Measurements from ENCODE around the gene CDO1.

Gene CDO1

DNA sequence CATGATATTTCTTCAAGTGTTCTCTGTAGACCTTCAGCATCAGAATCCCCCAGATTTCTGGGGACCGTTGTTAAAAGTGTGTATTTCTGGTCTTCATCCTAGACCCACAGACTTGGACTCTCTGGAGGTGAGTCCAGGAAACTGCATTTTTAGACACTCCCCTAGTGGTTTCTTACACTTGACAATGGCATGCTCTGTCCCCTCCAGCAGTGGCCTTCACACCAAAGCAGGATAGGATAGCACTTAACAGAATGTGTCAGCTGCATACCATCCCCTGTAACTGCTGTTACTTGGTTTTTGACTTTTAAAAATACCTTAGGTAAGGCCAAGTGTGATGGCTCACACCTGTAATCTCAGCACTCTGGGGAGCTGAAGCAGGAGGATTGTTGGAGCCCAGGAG lies 20.8 kb downstream of the CDO1 start:
- no peak for DNase-seq (ENCODE audit: extremely low read depth in 1 of 2, low read depth in 1 of 2)

DNA sequence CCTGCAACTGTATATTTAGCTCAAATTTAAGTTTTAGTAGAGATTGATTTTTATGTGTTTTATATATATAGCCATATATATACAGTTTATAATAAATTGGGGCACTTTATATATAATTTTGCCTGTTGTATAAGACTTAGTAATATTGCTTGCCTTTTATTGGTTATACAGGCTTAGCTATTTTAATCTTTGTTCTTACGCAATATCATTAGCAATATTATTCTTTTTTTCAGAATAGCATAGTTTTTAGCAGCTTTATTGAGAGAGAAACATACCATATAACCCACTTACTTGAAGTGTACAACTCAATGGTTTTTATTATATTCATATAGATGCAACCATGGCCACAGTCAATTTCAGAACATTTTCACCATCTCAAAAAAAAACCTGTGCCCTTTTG lies 28.0 kb downstream of the CDO1 start:
- no peak for DNase-seq (ENCODE audit: extremely low read depth in 1 of 2, low read depth in 1 of 2)

DNA sequence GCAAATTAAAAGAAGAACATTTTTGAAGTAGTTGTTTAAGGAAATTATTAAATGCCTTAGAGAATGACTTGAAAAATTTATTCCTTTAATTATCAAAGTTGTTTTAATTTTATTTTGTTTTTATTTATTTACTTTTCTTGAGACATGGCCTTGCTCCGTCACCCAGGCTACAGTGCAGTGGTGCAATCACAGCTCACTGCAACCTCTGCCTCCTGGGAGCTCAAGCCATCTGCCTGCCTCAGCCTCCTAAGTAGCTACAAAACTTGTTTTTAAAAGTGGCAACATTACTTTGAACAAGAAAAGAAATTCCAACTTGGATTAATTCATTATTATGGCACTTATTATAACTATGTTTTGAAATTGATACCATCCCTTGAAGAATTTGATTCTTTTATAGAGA lies 29.0 kb downstream of the CDO1 start:
- no peak for DNase-seq (ENCODE audit: extremely low read depth in 1 of 2, low read depth in 1 of 2)

DNA sequence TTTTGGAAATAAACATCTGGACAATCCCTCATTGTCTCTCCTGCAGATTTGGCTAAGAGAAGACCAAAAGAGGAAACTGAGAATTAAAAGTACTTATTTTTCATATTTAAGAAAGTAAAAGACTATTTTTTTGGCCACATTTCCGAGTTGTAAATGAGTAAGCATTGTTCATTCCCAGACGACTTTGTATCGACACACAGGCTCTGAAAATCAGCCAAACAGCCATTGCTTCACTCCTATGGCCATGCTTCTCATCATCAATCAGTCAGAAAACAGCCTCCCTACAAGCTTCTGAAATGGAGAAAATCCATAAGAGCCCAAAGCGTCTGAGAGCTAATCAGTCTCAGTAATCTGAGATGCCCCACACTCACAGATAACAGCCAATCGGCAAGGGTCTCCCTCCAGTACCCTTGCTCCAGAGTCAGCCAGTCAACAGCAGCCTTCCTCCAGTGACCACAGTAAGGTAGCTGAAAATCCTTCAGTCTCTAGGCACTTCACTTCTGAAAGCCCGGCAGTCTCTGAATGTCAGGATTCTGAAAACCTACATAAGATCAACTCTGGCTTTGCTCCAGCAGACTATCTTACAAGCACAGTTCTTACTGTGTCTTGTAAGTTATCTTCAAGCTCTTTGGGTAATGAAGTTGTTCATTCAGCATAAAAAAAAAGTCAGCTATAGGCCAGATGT lies 30.9 kb downstream of the CDO1 start:
- no peak for DNase-seq (ENCODE audit: extremely low read depth in 1 of 2, low read depth in 1 of 2)

DNA sequence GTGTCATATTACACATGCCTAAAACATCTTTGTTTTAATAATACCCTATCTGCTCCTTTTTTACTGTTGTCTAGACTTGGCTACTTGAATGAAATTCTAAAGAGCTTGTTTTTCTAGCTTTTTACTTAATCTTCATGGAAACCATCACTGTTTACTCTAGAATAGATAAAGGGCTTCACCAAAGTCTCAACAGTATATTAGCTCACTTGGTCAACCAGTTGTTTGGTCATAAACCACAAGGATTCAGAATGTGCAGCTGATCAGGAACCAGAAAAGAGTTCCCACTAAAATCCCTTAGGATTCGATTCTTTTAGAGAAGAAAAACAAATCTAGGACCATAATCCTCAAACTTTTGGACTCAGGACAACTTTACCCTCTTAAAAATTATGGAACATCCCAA lies 38.0 kb downstream of the CDO1 start:
- DNase-seq (ENCODE audit: extremely low read depth in 1 of 2, low read depth in 1 of 2), result no peak

DNA sequence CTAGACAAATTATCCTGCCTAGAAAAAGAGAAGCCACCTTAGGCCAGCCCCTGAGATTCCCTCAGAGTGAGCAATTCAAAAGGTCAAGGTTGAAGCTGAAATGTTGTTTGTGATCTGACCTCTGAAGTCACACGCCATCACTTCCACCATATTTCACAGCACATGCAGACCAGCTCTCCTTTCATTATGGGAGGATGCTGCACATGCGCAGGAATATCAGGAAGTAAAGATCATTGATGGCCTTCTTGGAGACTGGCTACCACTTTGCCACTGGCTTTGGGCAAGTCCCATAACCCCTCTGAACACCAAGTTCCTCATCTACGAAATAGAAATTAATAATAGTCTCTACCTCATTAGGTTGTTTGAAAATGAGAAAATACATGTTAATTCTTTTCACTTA lies 39.5 kb downstream of the CDO1 start:
- no peak for DNase-seq (ENCODE audit: extremely low read depth in 1 of 2, low read depth in 1 of 2)

DNA sequence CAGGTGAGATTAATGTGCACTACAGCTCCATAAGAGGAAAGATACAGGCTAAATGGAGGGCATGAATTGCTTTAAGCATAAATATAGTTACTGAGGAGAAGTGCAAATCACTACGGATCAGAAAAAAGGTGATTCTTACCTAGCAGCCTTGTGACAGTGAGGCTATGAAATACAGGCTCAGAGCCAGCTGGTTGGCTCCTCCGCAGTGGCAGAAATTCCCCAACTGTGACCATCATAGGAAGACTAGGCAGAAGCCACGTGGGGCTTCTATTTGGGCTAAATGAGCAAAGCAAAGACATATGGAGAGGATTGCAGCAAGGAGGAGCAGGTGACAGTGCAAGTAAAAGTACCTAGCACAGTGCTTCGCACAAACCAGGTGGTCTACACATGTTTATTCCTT lies 40.5 kb downstream of the CDO1 start:
- DNase-seq (ENCODE audit: extremely low read depth in 1 of 2, low read depth in 1 of 2), result no peak

DNA sequence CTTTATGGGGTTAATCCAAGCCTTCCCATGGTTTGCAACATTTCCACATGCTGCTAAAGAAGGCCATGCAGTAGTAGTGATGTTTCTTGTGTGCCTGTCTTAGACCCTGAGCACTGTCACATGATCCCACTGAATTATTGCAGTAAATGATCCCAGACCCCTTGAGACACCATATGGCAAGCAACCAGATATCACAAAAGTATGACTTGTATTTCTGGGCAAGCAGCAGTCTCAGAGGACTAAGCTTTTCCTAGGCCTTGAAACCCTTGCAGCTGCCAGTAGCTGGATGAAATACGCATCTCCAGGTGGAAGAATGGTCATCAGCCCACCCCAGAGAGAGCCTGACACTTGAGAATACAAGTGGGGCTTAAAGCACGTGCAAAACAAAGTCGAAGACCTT lies 41.8 kb downstream of the CDO1 start:
- DNase-seq (ENCODE audit: extremely low read depth in 1 of 2, low read depth in 1 of 2), result no peak

DNA sequence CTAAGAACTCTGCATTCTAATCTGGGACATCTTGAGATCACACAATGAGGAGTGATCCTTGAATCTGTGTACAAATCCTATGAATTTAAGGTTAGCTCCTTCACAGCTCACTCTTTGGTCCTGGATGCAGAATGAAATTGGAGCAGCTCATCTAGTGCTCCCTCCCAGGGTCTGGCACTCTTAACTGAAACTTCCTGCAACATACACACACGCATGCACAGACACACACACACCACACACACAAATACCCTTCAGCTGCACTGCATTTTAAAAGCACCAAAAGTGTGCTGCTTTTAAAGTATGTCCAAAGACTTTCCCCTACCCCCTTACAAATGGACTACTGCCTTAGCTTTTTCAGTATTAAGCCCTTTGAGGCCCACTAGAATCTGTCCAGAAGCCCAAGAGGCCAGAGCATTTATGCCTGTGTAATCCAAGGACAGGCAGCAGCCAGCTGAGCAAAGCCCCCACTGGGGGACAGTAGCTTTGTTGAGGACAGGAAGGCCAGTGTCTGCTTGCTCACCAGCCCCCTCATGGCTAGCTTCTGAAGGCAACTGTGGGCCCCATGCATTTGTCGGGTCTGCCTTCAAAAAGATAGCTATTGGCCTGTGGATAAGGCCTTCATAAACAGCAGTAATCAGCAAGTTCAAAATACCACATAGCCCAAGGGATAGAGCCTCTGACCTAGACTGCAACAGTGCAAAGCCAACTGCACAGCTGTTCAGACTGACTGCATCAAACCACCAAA lies 43.6 kb downstream of the CDO1 start:
- DNase-seq (ENCODE audit: extremely low read depth in 1 of 2, low read depth in 1 of 2), result no peak

DNA sequence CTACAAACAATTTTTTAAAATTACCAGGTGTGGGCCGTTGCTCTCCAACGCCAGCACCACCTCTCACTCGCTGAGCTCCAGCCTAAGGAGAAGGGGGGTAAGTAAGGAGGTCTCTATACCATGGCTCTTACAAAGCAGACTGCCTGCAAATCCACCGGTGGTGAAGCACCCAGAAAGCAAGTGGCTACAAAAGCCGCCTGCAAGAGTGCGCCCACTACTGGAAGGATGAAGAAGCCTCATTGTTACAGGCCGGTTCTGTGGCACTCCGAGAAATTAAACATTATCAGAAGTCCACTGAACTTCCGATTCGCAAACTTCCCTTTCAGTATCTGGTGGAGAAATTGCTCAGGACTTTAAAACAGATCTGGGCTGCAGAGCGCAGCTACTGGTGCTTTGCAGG lies 46.0 kb downstream of the CDO1 start:
- DNase-seq (ENCODE audit: extremely low read depth in 1 of 2, low read depth in 1 of 2), result no peak

DNA sequence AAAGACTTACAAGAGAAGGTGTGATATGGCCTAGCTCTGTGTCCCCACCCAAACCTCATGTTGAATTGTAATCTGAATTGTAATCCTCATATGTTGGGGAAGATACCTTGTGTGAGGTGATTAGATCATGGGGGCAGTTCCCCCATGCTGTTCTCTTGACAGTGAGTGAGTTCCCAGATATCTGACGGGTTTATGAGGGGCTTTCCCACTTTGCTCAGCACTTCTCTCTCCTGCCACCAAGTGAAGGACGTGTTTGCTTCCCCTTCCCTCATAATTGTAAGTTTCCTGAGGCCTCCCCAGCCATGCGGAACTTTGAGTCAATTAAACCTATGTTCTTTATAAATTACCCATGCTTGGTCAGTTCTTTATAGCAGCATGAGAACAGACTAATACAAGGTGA lies 49.0 kb downstream of the CDO1 start:
- DNase-seq (ENCODE audit: extremely low read depth in 1 of 2, low read depth in 1 of 2), result no peak

DNA sequence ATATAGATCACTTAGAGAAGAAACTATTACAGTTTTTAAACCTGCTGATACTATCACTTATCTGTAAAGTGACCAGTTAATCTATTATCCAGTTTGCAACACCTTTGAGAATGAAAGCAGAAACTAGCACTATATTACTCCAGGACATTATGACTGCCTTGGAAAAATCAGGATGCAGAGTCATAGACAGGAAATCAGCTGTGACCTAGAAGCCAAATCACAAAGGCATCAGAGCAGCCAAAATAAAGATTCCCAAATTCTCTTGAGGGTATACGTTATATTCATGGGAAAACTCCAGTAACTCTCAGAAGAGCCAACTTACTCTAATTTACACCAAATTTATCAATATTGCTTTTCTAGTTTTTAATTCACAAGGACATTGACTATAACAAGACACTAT lies 49.9 kb downstream of the CDO1 start:
- DNase-seq (ENCODE audit: extremely low read depth in 1 of 2, low read depth in 1 of 2), result no peak

DNA sequence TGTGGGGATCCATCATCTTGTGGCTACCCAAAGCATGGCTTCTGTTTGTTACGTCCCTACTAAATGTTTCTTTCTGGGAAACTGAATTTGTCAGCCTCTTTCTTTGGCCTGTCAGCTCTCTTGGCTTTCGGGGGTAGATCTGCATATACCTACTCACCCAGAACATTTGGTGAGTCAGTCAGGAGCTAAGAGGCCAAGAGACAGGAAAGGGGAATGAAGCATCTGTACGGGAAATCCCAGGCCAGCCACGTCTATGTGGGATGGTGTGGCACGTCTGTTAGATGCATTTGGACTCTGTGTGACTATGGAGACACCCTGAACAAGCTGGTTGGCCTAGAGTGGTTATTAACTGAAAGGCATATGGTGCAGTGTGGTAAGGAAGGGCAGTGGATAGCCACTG lies 58.1 kb downstream of the CDO1 start:
- no peak for DNase-seq (ENCODE audit: extremely low read depth in 1 of 2, low read depth in 1 of 2)

DNA sequence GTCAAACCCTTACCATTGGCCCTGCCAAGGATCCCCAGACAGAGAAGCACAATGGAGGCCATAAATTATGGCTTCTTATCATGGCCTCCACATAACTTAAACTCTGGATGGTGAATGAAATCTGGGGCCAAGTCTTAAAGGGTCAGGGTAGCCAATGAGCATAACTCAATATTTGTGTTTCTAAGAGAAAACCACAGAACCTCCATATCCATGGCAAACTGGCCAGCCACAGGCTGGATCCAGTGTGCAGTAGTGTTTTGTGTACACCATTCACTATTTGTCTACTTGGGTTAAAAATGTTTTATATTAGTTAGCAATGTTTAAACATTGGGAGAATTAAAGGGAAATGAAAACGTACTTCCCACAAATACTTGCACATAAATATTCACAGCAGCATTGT lies 60.8 kb downstream of the CDO1 start:
- DNase-seq (ENCODE audit: extremely low read depth in 1 of 2, low read depth in 1 of 2), result no peak
